ENCODE measurements around the gene SHISA9.

The SHISA9 gene

DNA sequence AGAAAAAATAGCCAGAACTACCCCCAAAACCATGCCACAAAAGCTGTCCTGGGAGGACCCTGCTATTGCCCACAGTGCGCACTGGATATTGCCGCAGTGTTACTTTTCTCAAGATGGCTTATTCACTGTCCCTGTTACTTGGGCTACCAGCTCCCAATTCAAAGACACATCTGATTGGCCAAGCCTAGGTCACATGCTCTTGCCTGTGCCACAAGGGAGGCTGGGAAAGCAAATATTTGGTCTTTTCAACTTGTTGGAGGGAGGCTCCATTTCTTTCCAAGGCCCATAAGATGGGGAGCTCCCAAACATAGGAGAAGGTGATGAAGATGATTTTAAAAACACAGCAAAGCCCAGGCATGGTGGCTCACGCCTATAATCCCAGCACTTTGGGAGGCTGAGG is 257.0 kb downstream of the SHISA9 start:
- DNase-seq = no peak

- DNase-seq = no peak
Observed at GRCh38 chr16:13165024-13165423, 263.6 kb downstream of the SHISA9 start.

GRCh38 chr16:13168091-13168572 is 266.7 kb downstream of the SHISA9 start:
- no peak for DNase-seq

- peak in 19 of 56 donors; percentile 3 to 43 (median 22) for DNase-seq
Observed at GRCh38 chr16:13171313-13171712, 269.9 kb downstream of the SHISA9 start.

DNA sequence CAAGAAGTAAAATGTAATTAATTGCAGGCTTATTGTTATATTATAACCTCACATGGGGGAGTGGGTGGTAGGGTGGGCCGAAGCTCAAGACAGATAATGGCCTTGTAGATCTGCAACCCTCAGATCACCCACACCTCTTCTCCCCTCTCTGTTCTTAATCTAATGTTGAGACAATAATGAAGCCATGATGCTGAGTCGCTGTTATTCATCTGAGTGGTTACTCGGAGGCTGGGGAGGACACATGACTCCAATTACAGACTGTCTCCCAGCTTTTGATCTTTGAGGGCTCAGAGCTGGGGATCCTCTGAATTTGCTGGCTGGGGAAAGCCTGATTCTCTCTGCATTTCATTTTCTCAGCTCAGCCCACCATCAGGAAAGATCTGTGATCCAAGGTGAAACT is 275.3 kb downstream of the SHISA9 start:
- DNase-seq = no peak

DNA sequence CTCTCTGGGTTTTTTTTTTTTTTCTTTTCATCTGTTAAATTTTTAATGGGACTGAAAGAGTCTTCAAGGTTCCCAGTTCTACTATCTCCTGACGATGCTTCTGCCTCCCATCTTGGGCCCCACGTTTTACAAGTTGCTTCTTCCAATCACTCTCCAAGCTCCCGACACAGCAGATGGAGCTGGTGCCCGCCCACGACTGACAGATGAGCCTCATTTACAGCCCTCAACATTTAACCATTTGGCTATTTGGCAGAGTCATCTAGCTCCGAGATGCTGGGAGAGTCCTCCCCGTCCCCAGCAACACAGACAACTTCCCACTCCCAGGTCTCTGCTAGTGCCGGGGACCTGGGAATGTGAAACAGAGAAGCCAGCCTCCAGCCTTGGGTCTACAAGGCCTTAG is 276.9 kb downstream of the SHISA9 start:
- no peak for DNase-seq

DNA sequence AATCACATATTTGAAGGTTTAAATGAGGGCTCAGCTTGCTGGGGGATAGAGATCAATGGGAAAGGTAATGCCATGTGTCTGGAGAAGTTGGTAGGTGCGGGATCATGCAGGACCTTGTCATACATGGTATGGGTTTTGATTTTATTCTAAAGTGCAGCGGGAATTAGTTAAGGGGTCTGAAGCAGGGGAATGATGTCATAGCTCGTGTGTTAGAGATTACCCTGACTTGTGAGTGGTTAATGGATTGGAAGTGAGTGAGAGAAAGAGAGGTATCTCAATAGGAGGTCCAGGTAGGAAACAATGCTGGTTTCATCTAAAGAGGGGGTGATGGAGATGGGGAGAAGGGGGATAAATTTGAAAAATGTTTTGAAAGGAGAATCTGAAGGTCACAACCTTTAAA is 280.0 kb downstream of the SHISA9 start:
- DNase-seq = no peak

DNA sequence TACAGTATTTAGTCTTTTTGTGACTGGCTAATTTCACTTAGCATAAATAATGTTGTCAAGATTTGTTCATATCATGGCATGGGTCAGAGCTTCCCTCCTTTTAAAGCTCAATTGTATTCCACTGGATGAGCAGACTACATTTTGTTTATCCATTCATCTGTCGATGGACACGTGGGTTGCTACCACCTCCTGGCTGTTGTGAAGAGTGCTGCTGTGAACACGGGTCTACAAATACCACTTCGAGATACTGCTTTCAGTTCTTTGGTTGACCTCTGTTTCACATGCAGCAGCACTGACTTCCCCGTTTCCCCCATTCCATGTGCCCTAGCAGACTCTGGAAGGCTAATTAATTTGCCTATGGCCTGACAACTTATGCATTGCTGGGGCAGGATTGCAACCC is 285.4 kb downstream of the SHISA9 start:
- no peak for DNase-seq

GRCh38 chr16:13189250-13189649 is 287.9 kb downstream of the SHISA9 start:
- DNase-seq = no peak

- no peak for DNase-seq
Observed at GRCh38 chr16:13193721-13194120, 292.3 kb downstream of the SHISA9 start.

DNA sequence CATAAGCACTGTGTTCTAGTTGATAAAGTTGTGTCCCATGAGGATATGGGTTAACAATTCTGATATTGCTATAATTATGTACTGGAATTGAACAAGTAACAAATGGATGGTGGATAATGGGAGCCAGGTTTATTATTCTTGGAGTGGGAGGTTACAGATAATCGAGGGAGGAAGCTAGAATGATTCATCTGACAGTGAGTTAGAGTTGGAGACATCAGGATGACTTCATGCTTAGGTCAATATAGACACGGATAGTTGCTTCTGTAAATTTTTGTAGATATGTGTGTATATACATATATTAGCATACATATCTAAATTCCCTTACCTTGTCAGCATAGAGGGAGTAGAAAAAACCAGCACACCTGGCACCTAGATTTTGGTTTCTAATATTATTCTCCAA is 293.4 kb downstream of the SHISA9 start:
- DNase-seq = no peak

GRCh38 chr16:13203725-13204124 is 302.3 kb downstream of the SHISA9 start:
- no peak for DNase-seq

- no peak for DNase-seq
Observed at GRCh38 chr16:13205352-13205751, 304.0 kb downstream of the SHISA9 start.

DNA sequence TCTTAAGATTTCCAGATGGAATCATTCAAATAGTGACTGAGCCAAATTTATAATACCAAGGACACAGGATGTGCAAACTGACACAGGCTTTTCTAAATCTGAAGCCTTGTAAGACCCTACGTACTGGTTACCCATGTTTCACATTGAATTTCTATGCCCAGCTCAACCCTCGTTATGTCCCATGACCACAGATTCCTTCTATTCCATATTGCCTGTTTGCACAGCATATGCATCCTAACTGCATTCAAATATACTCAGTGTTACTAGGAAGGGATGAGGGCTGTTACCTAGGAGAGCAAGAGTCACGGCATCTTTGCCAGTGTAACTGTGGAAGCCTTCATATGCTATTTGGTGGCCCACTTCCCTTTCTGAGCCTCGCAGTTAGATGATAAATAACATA is 305.2 kb downstream of the SHISA9 start:
- DNase-seq = no peak

DNA sequence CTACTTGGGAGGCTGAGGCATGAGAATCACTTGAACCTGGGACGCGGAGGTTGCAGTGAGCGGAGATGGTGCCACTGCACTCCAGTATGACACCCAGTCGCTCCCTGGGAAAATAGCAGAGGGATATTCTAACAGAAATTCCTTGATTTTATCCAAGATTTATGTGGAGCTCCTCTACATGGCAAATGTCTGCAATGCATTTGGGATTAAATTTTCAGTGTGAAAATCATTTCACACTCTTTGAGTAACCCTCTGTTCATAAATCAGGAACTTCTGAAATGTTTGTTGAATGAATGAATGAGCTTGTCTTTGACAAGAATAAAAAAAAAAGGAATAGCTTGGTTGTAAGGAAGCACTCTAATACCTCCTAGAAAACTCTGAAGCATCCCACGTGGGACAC is 305.8 kb downstream of the SHISA9 start:
- DNase-seq = no peak

DNA sequence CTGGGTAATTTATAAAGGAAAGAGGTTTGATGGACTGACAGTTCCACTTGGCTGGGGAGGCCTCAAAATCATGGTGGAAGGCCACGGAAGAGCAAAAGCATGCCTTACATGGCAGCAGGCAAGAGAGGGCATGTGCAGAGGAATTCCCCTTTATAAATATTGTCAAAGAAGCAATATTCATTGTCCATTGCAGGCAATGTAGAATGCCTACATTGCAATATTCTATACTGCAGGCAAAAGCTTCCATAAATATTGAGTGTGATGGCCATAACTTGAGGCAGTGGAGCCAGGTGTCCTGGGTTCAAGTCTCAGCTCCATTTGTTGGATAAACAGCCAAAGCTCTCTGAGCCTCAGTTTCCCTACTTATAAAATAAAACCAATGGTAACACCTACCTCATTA is 322.3 kb downstream of the SHISA9 start:
- DNase-seq = no peak

DNA sequence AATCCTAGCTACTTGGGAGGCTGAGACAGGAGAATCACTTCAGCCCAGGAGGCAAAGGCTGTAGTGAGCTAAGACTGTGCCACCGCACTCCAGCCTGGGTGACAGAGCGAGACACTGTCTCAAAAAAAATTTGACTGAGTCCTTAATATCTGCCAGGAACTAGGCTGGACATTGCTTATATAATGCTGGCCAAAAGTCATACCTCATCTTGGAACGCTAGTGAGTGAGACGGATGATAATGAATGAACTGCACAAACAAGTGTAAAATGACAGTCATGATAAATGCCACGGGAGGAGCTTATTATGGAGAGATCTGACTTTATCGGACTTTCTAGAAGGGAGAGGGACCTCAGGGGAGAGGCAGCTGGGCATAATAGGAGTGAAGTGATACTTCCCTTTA is 327.6 kb downstream of the SHISA9 start:
- DNase-seq = no peak

- DNase-seq = no peak
Observed at GRCh38 chr16:13231365-13231764, 330.0 kb downstream of the SHISA9 start.

- no peak for DNase-seq
Observed at GRCh38 chr16:13234999-13235398, 333.6 kb downstream of the SHISA9 start.

- no peak for DNase-seq
Observed at GRCh38 chr16:13236308-13236707, 334.9 kb downstream of the SHISA9 start.

- no peak for DNase-seq
Observed at GRCh38 chr16:13238182-13238581, 336.8 kb downstream of the SHISA9 start.

DNA sequence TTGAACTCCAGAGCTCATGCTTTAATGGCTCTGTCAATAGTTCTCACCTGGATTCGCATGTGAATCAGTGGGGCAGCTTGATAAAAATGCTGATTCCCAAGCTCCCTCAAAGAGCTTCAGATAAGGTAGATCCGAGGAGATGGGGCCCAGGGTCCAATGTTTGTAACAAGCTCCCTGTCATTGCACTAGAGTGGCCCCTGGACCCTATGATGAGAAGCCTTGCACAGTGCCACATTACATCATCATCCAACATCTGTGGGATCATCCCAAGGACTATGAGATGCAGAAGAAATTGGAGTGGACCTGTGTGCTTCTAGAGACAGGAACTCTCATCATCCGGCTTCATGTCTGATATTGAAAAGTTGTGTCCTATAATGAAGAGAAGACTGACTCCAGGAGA is 340.8 kb downstream of the SHISA9 start:
- DNase-seq = no peak

DNA sequence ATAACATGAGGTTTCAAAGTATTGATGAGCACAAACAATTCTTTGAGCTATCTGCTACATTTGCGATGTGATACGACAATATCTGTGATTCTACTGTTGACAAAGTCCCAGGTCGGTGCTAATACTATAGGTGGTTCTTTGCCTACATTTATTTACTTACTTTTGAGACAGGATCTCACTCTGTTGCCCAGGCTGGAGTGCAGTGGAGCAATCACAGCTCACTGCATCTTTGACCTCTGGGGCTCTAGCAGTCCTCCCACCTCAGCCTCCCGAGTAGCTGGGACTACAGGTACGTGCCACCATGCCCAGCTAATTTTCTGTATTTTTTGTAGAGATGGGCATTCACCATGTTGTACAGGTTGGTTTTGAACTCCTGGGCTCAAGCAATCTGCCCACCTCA is 343.4 kb downstream of the SHISA9 start:
- DNase-seq = no peak

GRCh38 chr16:13245713-13246377 is 344.4 kb downstream of the SHISA9 start:
- DNase-seq = no peak
